Frontal cortex (tissue), 4 donors: ENCODE results near the gene SMAD5. TPM values are rescaled to one million over a fixed set of nuclear protein-coding genes. Genes with fewer than 3 reads are reported as not detected.

Source experiments
- DNase-seq, 2 donors: peaks; one replicate each; pipeline ENCODE4 v3.0.0; 2012; ENCODE audit warnings: low spot score in 2 of 2
- FAIRE-seq: peaks from 2 replicates; lab custom pipeline; 2012; peaks lifted over from hg19 to GRCh38; lab: Jason Lieb, UNC
- total RNA-seq: library from RNA; depleted of rRNA; stranded (reverse); fragments of >200 nt; gene quantifications from one replicate; pipeline ENCODE4 v1.2.3, GENCODE V29; 2014
- donor health status: control.
- donor health status: control.
- donor health status: control.

SMAD5 gene
- 27.7 TPM for total RNA-seq

DNA sequence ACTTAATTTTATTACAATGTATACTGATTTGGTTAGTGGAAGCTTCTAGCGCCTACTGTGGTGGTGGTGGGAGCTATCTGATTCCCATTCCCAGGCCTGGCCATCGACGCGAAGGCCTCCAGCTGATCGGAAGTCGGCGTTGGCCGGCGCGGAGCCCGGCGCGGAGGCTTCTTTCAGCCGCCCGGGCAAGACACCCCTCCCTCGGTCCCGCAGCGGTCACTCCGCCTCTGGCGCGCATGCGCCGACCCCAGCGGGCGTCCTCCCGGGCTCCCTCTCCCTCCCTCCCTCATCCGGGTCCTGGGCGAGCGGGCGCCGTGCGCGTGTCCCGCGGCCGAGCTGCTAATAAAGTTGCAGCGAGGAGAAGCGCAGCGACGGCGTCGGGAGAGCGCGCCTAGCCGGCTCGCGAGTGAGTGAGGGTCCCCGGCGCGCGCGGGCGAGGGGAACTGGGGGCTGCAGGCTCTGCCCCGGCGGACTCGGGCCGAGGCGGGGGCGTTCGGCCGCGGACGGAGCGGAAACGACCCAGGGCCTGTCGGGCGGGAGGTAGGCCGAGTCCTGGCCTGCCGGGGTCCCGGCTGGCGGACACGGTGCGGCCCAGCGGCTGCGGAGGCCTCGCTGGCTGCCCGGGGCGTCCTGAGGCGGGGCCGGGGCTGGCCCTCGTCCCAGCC lies at the start of gene SMAD5:
Gene SMAD5 (plus strand): TSS at position 289 of the 665 bp plus-strand sequence. CDS start 20,916 bp downstream, outside the sequence.
- DNase-seq (peak; percentile 95 to 96), FAIRE-seq (no peak)

DNA sequence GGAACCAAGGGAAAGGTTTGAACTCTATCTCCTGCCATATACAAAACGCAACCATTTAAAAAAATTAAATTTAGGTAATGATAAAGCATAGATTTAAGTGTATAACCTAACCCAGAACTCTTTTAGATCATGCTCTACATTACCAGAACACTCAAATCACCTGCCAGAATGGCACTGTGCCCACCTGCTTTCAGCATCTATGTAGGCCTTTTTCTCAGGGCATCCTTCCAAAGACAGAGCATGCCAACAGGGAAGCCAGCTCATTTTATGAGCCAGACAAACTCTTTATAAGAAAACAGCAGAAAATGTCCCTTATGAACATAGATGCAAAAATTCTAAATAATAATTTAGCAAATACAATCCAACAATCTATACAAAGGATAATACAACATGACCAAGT lies 47.9 kb upstream of the SMAD5 start:
- no peak for DNase-seq
- no peak for FAIRE-seq

DNA sequence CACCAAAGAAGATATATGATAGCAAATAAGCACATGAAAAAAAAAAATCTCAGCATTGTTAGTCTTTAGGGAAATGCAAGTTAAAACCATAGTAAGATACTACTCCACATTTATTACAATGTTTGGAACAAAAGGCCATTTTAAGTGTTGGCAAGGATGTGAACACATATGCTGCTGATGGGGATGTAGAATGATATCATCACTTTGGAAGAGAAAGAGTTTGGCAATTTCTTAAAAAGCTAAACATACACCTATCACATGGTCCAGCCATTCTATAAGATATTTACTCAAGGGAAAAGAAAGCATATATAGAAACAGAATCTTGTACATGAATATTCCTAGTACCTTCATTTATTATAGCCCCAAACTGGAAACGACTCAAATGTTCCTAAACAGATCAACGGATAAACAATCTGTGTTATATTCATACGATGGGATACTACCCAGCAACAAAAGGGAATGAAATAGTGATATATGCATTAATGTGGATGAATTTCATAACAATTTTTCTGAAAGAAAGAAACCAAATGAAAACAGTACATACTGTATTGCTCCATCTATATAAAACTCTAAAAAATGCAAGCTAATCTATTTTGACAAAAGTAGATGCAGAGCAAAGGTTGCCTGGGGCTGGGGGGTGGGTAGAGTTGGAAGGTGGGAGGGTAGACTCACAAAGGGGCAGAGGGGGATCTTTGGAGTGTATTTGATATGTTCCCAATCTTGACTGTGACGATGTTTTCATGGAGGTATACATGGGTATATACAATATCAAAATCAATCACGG lies 45.7 kb upstream of the SMAD5 start:
- no peak for DNase-seq
- no peak for FAIRE-seq

DNA sequence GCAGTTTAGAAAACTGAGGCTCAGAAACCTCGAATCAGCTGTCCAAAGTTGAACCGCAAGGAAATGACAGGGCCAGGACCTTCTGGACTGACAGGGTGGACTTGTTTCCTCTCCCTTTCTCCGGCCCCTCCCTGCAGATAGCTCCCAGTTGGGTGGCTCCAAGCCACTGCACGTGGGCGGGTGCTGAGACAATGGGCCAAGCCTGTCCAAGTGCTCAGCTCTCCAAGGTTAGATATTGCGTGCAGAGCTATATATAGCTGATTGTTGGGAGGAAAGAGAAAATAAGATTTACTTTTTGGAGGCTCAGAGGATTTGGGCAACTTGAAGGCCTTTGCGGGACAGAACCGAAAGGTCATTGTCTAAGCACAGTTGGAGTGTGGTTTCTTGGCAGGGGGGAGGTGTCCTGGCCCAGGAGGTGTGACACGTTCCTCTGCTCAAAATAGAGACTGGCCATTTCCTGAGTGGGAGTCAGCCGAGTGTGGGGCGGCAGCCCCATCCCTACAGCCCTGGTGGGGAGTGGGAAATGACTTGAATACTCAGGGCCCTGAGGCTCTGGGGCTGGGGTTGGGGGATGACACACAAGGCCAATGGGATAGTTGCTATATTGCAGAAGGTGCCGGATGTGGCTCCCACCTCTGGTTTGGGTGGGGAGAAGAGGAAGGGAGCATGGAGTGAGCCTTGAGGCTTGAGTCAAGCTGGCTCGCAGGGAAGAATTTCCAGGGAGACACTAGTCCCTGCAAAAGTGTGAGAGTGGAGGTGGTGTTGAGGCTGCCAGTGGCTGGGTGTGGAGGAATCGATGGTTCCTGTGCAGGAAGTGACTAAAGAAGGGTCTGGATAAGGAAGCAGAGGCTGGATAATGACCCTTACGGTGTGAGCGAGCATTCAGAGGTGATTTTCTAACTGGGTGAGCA lies 44.4 kb upstream of the SMAD5 start:
- FAIRE-seq (no peak), DNase-seq (no peak)

DNA sequence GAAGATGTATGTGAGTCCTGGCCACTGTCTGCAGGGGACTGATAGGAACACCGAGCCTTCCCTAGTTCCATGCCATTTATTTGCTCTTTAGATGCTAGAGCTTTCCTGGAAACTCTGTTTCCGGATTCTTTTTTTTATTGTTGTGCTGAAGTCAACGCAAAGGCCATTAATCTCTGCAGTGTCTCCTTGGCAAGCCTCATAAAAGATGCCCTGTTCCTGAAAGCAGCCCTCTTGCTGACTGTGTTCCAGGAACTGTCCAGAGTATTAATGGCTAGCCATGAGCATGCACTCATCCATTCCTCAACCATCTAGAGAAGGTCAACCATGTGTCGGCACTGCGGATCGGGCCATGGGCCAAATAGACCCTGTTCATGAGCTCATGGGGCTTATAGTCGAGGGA lies 42.9 kb upstream of the SMAD5 start:
- FAIRE-seq (no peak), DNase-seq (no peak)

DNA sequence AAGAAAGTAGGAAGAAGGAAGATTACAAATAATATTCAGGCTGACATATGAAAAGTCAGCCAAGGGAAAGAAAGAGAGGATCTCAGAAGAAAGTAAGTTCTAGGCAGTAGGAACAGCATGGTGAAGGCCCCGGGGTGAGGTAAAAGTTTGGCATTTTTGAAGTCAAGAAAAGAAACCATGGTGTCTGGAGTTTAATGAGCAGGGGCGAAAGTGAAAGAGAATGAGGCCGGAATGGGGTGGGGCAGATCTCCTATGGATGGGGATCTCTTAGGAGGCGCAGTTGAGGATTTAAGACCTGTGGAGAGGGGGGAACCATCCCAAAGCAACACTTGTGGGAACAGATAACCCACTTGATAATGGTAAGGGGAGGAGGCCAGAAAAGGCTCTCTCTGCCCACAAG lies 42.3 kb upstream of the SMAD5 start:
- no peak for FAIRE-seq
- no peak for DNase-seq

DNA sequence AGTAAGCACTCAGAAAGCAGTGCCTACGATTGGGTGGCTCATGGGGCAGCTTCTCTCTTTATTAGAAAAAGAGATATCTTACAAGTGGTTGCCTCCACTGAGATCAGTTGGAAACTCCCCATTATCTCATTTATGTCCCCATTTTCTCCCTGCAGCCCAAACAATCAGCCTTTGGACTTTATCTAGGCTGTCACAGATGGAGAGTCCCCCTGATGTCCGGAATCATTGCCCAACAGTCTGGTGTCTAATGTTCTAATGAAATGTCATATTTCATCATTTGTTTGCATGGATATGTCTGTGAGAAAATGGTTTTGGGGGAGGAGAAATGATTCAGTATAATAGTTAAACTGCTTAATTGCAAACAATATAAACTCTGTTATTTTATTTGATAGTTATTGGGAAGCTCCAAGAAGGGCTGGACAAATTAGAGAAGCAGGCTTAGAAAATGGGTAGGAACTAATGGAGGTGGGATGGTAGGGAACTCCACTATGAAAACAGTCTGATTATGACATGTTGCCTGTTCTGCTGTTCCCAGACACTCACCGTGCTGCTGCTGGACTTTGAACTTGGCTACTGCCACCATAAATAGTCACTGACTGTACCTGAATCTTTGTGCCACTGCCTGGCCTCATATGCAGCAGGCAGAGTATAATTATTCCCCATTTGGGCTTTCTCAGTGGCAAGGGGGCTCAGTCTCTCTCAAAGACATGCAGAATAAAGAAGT lies 38.3 kb upstream of the SMAD5 start:
- no peak for FAIRE-seq
- no peak for DNase-seq

DNA sequence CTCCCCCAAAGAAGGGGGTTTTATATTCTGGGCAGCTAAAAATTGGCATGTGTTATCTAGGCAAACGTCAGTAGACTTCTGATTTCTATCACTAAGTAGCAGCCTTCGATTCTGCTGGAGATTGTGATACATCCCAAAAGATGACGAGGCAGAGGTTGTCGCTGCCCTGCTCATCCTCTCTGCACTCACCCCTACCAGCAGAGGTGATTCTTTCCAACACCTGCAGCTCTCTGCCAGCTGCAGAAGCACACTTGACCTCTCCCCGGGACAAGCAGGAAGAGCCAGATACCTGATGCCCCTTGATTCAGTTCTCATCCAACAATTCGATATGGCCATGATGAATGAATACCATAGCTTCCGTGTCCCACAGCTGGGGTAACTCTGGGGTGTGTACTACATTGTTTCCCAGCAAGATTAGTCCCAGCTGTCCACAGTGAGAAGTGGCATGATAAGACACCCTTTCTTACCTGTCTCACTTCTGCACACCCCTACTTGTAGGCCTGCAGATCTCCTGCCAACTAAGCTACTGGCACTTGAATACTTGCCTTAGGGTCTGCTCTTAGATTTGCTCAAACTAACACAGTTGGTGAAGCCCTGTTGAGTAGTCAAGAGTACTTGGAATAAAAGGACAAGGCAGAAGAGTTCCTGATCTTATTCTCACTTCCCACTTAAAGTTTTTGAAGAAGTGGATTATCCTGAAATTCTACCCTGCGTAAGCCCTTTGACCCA lies 37.6 kb upstream of the SMAD5 start:
- DNase-seq (no peak), FAIRE-seq (no peak)

DNA sequence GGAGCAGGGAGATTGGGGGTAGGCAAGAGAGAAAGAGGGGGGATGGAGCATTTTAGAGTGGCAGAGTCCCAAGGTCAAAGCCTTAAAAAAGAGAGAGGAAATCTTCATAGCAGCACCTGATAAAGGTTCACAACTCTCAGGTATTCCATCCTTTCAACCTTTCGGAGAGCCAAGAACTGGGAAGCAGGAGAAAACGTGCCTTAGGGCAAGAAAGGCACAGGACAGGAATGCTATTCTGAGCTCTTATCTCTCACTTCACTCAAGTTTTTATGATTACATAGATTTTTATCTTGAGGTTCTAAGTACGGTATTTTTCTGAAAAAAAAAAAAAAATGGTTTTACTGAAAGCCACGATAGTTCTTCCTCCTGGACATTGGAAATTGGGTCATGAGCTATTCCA lies 34.5 kb upstream of the SMAD5 start:
- no peak for FAIRE-seq
- DNase-seq = no peak

DNA sequence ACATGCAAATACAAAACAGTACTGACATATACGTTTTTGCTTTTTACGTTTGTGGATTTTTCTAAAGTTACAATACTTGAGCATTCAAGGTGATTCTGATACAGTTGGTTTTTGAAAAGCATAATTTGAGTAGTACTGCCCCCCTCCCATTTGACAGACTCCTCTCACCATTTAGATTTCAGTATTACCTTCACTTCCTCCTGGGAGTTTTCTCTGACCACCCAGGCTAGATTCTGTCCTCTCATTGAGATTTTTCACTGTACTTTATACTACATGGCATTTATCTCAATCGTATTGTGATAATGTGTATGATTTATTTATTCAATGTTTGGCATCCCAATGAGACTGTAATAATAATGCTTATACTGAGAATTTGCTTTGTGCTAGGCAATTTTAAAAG lies 32.8 kb upstream of the SMAD5 start:
- DNase-seq = no peak
- no peak for FAIRE-seq

DNA sequence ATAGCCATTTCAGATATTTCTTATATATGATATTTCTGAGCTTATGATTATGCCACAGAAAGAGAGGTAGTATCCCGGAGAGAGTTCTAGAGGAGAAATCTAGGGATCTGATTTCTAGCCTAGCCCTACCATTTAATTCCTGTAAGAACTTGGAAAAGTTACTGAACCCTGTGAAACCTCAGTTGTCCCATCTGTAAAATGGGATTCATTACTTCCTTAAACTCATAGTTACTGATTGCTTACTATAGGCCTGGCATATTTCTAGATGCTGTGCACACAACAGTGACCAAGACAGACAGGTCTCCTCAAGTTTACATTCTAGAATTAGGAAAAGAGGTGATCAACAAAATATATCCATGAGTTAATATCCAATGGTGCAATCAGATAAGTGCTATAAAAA lies 30.8 kb upstream of the SMAD5 start:
- DNase-seq (no peak), FAIRE-seq (no peak)

DNA sequence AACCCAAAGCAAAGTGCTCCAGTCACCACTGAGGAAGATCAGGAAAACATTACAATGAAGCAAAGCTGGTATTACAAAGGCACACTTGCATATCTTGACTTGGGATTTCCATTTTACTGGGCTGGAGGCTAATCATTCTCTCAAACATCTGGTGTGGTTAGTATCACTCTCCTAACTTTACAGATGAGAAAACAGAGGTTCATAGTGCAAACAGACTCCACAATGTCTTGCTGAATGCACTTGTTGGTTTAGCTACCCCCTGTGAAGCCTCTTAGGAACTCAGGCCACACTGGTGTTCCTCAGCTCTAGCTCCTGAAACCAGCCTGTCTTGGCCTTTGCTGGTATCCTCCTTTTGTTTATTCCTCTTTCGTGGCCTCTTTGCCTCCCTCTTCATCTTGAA lies 29.5 kb upstream of the SMAD5 start:
- no peak for FAIRE-seq
- DNase-seq = no peak

DNA sequence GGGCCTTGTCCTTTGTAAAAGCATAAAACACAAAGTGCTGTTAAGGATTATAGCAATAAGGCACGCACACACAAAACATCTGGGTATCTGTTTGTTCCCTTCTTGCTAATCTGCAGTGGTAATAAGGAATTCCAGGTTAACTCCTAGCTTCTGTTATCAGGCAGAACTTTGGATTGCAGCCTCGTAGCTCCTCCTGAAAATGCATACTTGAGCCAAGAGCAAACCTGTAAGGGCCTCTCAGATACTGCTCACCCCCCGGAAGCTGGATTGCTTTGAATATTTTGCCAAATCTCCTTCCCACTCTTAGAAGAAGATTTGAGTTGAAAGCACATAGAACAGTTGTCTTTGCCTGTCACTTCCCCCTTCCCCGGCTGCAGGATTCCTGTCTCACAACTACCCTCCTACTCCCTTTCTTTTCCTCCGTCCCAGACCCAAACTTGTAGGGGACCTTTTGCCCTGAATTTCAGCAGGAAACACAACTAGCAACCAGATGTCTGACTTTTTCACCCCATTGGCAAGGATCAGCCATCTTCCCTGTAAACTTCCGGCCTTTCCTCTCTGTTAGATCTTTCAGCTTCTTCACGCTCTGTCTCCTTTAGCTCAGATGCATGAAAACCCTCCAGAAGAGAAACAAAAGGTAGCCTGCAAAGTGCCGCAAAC lies 28.2 kb upstream of the SMAD5 start:
- no peak for FAIRE-seq
- no peak for DNase-seq

DNA sequence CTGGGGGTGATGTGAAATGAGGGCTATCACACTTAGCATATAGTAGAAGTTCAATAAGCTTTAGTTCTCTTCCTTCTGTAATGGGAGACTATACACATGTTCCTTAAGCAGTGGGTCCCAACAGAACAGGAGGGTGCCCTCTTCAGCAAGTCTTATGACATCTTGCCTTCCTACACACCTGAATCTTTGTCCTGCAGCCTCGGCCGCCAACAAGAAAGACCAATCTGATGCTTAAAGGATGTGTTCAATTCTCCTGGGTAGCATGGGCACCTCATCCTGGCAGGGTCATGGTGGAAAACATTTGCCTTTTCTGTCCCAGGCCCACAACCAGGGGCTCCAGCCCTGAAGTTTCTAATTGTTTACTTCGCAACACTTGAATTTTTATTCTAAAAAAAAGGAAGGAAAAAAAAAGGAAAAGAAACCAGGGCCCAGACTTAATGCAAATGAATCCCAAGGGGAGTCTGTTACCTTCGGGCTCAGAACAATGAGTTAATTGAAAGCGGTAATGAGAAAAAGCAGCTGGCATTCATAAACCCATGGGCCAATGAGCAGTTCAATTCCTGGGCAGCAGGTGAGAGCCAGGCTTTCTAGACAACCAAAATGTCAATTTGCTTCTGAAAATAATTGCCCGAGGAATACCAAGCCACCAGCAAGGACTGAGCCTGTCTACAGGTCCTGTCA lies 26.2 kb upstream of the SMAD5 start:
- no peak for DNase-seq
- no peak for FAIRE-seq

DNA sequence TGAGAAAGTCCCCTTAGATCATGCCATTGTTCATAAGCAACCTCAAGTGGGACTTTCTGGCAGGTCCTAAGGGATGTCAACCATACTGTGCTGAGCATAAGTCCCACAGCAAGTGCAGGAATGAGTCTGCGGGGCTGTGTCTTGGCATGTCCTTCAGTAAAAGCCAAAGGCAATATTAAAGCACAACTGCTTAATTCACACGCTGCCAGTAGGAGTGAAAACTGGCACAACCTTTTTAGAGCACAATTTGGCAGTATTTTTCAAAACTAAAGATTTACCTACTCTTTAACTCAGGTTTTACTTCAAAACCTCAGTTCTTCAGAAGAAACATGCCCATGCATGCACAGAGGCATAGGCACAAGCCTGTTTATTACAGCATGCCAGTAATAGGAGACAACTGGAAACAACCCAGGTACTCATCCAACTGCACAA lies 24.4 kb upstream of the SMAD5 start:
- DNase-seq (no peak), FAIRE-seq (no peak)

DNA sequence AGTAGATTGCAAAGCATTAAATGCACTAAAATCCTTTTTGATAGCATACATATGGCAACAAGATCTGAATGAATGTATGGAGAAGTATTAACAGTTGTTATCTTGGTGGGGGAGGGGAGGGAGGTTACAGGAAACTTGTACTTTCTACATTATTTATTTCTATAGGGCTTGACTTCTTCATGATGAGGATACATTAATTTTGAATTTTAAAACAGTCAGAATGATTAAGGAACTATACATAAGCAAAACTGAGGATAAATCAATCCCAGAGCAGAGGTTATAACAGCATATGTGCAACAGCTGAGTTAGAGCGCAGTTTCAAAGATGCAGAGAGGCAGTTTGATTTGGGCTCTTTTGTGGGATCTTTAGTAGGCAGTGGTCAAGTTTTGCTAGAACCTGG lies 23.9 kb upstream of the SMAD5 start:
- no peak for DNase-seq
- no peak for FAIRE-seq

DNA sequence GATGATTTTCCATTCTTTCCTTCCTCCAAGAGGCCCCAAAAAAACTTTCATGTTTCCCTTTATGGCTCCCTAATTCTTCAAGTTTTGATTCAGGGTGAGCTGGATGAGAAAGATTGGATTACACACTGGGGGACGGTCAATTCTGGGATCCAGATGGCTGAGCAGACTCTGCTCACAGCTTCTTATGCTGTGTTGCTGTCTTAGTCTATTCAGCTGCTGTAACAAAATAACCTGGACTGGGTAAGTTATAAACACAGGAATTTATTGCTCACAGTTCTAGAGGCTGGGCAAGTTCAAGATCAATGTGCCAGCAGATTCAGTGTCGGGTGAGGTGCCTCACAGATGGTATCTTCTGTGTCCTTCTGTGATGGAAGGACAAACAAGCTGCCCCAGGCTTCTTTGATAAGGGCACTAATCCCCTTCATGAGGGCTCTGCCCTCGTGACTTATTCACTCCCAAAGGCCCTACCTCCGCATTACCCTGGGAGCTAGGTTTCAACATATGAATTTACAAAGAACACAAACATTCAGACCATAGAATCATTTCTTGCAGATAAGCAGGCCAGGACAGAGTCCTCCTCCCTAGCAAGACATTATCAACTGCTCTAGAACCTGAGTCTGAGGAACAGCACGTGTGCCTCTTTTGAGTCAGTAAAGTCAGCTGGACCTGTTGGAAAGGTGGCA lies 23.1 kb upstream of the SMAD5 start:
- DNase-seq (no peak), FAIRE-seq (no peak)

DNA sequence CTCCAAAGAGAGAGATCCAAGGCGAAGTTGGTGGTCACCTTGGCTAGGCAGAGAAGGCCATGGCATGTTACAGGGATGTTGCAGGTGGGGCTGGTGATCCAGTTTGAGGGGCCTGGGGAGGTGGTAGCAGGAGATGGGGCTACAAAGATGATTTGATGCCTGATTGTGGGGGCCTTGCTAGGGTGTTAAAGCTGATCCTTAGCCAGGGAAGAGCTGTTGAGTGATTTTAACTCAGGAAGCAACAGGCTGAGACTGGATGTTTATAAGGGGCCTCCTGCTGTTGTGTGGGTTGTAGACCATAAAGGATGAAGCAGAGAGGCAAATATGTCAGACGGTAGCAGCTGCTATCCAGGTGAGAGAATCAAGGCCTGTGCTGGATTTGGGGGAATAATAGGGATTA lies 19.0 kb upstream of the SMAD5 start:
- no peak for FAIRE-seq
- DNase-seq = no peak
